ENCODE results near the gene CLSTN2. TPM values are rescaled to one million over a fixed set of nuclear protein-coding genes. Genes with fewer than 3 reads are reported as not detected.

Gene CLSTN2
- total RNA-seq, 1 experiment from 2014 or later: not detected

GRCh38 chr3:140180603-140181002, 245.6 kb downstream of the CLSTN2 start:
- Histone ChIP-seq H3K27ac (ENCODE audit: low read length) (no peak overlapping the region), H2AFZ (ENCODE audit: low read length) (no peak overlapping the region), H3K9ac (ENCODE audit: low read length) (no peak overlapping the region), H3K4me2 (ENCODE audit: low read length) (no peak overlapping the region), H3K4me3 (ENCODE audit: low read length) (no peak overlapping the region), H3K9me3 (ENCODE audit: low read length) (no peaks in the 10 kb centered on the region), H3K9me2 (replicated peaks; ENCODE audit: low read length) (no peaks in the 10 kb centered on the region), H3K79me2 (ENCODE audit: low read length) (no peaks in the 10 kb centered on the region), H3K36me3 (ENCODE audit: low read depth, low read length) (no peaks in the 10 kb centered on the region), H4K20me1 (ENCODE audit: low read length) (no peaks in the 10 kb centered on the region), H3K4me1 (ENCODE audit: insufficient read depth, low read length) (no peaks in the 10 kb centered on the region), H3F3A (ENCODE audit: low read length, unreplicated experiment) (no peaks in the 10 kb centered on the region), H3K27me3 (ENCODE audit: low read length) (no peaks in the 10 kb centered on the region)
- BruUV-seq (replicated peaks): no TSS peak
- ChIA-PET POLR2A (ENCODE audit: unreplicated experiment) (no interaction called here), CTCF (no interaction called here)
- DNase-seq (no peak), ATAC-seq (no peak)
- TF ChIP-seq EZH2 (IDR thresholded peaks at IDR 0.05; ENCODE audit: low read length, unreplicated experiment): no peak
- TF ChIP-seq CTCF (conservative IDR thresholded peaks at IDR 0.05; ENCODE audit: low read depth, low read length): no peak
- TF ChIP-seq EZH2phosphoT487 (IDR thresholded peaks at IDR 0.05; ENCODE audit: borderline replicate concordance, low read length): no peak
- intact Hi-C loops (cut with micrococcal nuclease): no loop called here

- no peak overlapping the region for H3K9ac ChIP-seq (ENCODE audit: low read length)
- no peak for TF ChIP-seq CTCF (conservative IDR thresholded peaks at IDR 0.05; ENCODE audit: low read depth, low read length)
- no peak for TF ChIP-seq EZH2 (IDR thresholded peaks at IDR 0.05; ENCODE audit: low read length, unreplicated experiment)
- TF ChIP-seq EZH2phosphoT487 (IDR thresholded peaks at IDR 0.05; ENCODE audit: borderline replicate concordance, low read length): no peak
- H3F3A ChIP-seq (ENCODE audit: low read length, unreplicated experiment): no peaks in the 10 kb centered on the region
- no peak for ATAC-seq
- no peaks in the 10 kb centered on the region for H3K36me3 ChIP-seq (ENCODE audit: low read depth, low read length)
- intact Hi-C loops (cut with micrococcal nuclease): no loop called here
- H3K27me3 ChIP-seq (ENCODE audit: low read length): no peaks in the 10 kb centered on the region
- POLR2A ChIA-PET (ENCODE audit: unreplicated experiment): no interaction called here
- H3K4me1 ChIP-seq (ENCODE audit: insufficient read depth, low read length): no peaks in the 10 kb centered on the region
- no peak overlapping the region for H3K4me2 ChIP-seq (ENCODE audit: low read length)
- CTCF ChIA-PET: no interaction called here
- H4K20me1 ChIP-seq (ENCODE audit: low read length): no peaks in the 10 kb centered on the region
- BruUV-seq (replicated peaks): no TSS peak
- no peaks in the 10 kb centered on the region for H3K79me2 ChIP-seq (ENCODE audit: low read length)
- no peaks in the 10 kb centered on the region for H3K9me2 ChIP-seq (replicated peaks; ENCODE audit: low read length)
- no peak overlapping the region for H3K27ac ChIP-seq (ENCODE audit: low read length)
- no peak overlapping the region for H2AFZ ChIP-seq (ENCODE audit: low read length)
- no peak overlapping the region for H3K4me3 ChIP-seq (ENCODE audit: low read length)
- DNase-seq: no peak
- H3K9me3 ChIP-seq (ENCODE audit: low read length): no peaks in the 10 kb centered on the region
Measured at GRCh38 chr3:140185375-140185774, 250.4 kb downstream of the CLSTN2 start.

- no TSS peak for BruUV-seq (replicated peaks)
- Histone ChIP-seq H2AFZ (ENCODE audit: low read length) (no peak overlapping the region), H3F3A (ENCODE audit: low read length, unreplicated experiment) (no peaks in the 10 kb centered on the region), H3K79me2 (ENCODE audit: low read length) (no peaks in the 10 kb centered on the region), H3K27me3 (ENCODE audit: low read length) (no peaks in the 10 kb centered on the region), H3K9ac (ENCODE audit: low read length) (no peak overlapping the region), H3K27ac (ENCODE audit: low read length) (no peak overlapping the region), H3K4me3 (ENCODE audit: low read length) (no peak overlapping the region), H3K36me3 (ENCODE audit: low read depth, low read length) (no peaks in the 10 kb centered on the region), H3K9me2 (replicated peaks; ENCODE audit: low read length) (no peaks in the 10 kb centered on the region), H3K4me2 (ENCODE audit: low read length) (no peak overlapping the region), H4K20me1 (ENCODE audit: low read length) (no peaks in the 10 kb centered on the region), H3K9me3 (ENCODE audit: low read length) (no peaks in the 10 kb centered on the region), H3K4me1 (ENCODE audit: insufficient read depth, low read length) (no peaks in the 10 kb centered on the region)
- intact Hi-C loops (cut with micrococcal nuclease): no loop called here
- no peak for TF ChIP-seq EZH2phosphoT487 (IDR thresholded peaks at IDR 0.05; ENCODE audit: borderline replicate concordance, low read length)
- ATAC-seq (no peak), DNase-seq (no peak)
- ChIA-PET CTCF (no interaction called here), POLR2A (ENCODE audit: unreplicated experiment) (no interaction called here)
Measured at GRCh38 chr3:140186421-140186920, 251.5 kb downstream of the CLSTN2 start.

All from PC-3 (cell line).